CD4-positive, alpha-beta T cell treated with Interleukin-17A for 1 hour (primary cell): ENCODE measurements around the gene ITFG1.
"Not testable (repeated sequence)": the region's sequence is repeated elsewhere in the genome, so short reads cannot be mapped to it uniquely, and the experiment has no call there.

ENCODE experiments used
- DNase-seq: peaks from one replicate; pipeline ENCODE4 v3.0.0-alpha.2; 2020

Gene ITFG1

GRCh38 chr16:47230296-47230695 lies 230.6 kb downstream of the ITFG1 start:
- no peak for DNase-seq

DNA sequence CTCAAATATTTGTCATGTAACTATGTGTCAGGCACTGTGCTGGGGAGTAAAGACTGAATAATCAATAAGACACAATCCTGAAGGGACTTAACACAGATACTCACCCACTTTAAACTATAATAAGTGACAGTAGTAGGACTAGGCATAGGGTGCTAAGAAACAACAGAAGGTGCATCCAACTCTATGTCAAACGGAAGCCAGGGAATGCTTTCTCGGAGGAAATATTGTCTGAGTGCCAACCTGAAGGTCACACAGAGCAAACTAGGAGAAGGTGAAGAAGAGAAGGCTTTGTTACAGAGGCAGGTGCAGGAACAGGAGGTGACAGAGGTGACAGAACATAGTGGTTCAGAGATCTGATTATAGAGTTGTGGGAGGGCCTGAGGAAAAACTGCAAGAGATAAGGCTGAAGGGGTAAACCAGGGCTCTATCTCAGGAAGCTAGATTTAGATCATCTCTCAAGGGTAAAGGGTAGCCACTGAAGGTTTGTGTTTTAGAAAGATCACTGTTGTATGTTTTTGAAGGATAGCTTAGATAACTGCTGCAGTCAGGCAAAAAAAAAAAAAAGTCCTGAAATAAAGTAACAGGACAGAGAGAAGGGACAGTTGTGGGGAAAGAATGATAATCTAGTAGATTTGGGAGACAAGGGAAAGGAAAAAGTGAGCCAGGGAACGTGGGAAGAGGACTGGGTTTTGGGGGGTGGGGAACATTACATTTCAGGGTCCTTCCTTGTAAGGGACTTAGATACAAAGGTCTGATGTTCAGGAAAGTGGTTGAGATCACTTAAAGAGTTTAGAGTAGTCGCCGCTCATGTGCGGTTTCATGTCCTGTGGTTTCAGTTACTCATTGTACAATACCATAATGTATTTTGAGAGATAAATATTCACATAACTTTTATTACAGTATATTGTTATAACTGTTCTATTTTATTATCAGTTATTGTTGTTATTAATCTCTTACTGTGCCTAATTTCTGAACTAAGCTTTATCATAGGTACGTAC lies 231.5 kb downstream of the ITFG1 start:
- DNase-seq, result no peak

DNA sequence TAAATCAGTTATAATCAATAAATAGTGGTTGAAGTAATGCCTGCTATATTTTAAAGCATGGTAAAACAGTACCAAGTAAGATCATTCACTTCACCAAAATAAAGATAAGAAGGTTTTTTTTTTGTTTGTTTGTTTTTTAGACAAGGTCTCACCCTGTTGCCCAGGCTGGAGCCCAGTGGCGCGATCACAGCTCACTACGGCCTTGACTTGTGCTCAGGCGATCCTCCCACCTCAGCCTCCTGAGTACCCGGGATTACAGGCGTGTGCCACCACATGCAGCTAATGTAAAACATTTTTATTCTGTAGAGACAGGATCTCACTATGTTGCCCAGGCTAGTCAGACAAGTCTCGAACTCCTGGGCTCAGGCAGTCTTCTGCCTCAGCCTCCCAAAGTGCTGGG lies 232.6 kb downstream of the ITFG1 start:
- no peak for DNase-seq

DNA sequence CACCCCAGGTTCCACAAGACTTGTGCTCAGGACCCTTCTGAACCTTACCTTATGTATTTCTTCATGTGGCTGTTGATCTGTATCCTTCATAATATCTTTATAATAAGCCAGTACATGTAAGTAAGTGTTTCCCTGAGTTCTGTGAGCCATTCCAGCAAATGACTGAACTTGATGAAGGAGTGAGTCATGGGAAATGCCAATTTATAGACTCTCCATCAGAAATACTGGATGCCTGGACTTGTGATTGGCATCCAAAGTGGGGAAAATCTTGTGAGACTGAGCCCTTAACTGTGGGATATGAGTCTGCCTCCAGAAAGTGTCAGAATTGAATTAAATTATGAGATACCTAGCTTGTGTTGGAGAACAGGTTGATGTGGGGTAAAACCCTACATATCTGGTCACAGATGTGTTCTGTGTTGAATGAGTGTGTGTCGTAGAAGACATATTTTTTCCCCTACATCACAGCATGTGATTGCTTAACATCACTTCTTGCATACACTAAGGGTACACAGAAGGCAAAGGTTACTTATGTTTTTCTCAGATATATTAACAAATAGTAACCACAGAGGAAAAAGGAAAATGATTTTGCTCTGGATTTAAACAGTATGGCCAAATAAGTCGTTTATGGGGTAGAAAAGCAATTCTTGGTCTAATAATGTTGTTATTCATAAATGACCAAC lies 247.0 kb downstream of the ITFG1 start:
- no peak for DNase-seq

GRCh38 chr16:47211218-47211617 lies 249.6 kb downstream of the ITFG1 start:
- no peak for DNase-seq

DNA sequence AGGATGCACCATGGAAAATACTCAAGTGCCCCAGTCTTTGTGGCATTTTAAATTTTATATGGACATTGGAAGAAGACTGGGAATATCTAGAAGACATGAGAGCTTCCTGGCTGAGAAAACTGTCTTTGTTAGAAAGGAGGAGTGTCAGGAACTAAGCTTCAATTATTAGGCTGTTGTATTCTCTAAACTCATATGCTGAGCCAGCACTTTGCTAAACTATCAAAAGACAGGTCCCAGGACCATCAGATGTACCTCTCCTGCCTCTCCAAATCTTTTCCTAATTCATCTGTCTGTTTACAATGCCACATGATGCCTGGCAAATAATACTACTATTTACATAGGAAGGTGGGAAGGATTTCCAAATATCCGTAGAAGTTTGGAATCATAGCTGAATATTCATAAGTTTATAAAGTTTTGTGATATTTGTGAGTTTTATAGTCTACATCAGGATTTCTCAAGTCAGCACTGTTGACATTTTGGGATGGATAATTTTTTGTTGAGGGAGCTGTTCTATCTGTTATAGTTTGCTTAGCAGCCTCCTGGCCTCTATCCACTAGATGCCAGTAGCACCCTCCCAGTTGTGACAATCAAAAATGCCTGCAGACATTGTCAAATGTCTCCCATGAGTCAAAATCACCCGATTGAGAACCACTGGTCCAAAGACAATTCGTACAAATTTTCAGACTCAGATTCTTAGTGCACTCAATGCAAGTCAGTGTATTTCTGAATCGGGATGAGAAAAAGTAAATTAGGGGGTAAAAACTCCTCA lies 255.9 kb downstream of the ITFG1 start:
- no peak for DNase-seq

GRCh38 chr16:47203433-47203832 lies 257.4 kb downstream of the ITFG1 start:
- not testable (repeated sequence) for DNase-seq

GRCh38 chr16:47198180-47198575 lies 262.7 kb downstream of the ITFG1 start:
- no peak for DNase-seq

DNA sequence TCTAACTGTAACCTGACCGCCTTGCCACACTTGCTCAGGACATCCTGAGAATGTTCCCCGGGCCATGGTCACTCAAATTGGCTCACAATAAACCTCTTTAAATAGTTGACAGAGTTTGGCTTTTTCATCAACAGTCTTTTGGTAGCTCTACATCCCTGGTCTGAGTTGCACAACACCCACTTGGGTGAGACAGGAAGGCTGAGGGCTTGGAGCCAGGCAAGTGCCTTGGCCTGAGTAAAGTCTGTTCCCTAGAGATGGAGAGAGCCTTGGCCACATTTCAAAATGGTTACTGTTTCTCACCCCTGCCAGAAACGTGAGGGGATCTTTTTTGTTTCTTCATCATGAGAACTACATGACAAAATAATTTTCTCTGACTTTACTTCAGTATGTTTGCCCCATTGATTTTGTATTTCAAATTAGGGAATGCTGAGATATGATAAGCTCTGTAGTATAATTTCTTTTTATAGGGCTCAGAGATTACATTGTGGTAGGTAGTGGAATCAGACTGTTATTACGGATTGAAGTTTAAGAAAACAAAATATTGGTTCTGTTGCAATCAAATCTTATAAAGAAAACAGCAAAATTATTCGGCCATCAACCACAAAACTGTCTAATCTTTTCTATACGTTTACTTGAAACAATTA lies 263.2 kb downstream of the ITFG1 start:
- no peak for DNase-seq

- DNase-seq, result no peak
Measured at GRCh38 chr16:47196457-47196856, 264.4 kb downstream of the ITFG1 start.

- DNase-seq, result no peak
Measured at GRCh38 chr16:47182318-47182717, 278.5 kb downstream of the ITFG1 start.

DNA sequence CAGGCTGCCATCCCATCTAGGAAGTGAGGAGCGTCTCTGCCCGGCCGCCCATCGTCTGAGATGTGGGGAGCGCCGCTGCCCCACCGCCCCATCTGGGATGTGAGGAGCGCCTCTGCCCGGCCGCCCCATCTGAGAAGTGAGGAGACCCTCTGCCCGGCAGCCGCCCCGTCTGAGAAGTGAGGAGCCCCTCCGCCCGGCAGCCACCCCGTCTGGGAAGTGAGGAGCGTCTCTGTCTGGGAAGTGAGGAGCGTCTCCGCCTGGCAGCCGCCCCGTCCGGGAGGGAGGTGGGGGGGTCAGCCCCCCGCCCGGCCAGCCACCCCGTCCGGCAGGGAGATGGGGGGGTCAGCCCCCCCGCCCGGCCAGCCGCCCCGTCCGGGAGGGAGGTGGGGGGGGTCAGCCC lies 279.8 kb downstream of the ITFG1 start:
- DNase-seq, result not testable (repeated sequence)

GRCh38 chr16:47180073-47180472 lies 280.8 kb downstream of the ITFG1 start:
- DNase-seq, result no peak

DNA sequence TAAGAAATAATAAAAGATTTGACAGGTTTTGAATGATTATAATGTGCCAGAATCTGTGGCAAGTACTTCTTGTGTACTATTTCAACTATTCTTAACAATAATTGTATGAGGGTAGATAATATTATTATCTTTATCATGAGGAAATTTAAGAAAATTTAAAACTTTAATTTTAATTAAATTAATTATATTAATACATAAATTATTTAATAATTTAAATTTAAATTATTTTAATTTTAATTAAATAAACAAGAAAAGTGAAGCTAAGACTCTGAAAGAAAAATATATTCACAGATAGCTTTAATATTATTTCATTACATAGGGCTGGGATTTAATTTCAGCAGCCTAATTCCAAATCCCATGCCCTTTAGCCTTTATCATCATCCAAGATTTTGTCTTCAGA lies 285.7 kb downstream of the ITFG1 start:
- DNase-seq, result no peak

DNA sequence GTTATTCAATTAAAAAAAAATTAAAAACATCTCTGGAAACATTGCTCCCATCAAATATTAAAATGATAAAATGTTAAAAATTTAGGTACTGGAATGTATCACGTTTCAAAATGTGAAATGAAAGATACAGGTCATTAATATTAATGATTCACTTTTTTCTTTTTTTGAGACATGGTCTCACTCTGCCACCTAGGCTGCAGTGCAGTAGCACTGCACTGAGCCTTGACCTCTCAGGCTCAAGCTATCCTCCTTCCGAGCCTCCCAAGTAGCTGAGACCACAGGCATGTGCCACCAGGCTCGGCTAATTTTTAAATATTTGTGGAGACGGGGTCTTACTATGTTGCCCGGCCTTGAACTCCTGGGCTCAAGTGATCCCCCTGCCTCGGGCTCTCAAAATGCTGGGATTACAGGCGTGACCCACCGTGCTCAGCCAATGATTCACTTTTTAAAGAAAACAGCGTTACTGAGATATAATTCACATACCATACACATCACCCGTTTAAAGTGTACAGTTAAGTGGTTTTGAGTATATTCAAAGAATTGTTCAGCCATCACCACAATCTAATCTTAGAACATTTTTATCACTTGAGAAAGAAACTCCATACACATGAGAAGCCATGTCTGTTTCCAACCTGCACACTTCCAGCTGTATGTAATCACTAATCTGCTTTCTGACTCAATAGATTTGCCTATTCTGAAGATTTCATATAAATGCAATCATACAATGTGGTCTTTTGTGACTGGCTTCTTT lies 298.0 kb downstream of the ITFG1 start:
- no peak for DNase-seq

- DNase-seq, result no peak
Measured at GRCh38 chr16:47161464-47161863, 299.4 kb downstream of the ITFG1 start.

- DNase-seq, result no peak
Measured at GRCh38 chr16:47160422-47160821, 300.4 kb downstream of the ITFG1 start.

GRCh38 chr16:47158992-47159391 lies 301.9 kb downstream of the ITFG1 start:
- no peak for DNase-seq

DNA sequence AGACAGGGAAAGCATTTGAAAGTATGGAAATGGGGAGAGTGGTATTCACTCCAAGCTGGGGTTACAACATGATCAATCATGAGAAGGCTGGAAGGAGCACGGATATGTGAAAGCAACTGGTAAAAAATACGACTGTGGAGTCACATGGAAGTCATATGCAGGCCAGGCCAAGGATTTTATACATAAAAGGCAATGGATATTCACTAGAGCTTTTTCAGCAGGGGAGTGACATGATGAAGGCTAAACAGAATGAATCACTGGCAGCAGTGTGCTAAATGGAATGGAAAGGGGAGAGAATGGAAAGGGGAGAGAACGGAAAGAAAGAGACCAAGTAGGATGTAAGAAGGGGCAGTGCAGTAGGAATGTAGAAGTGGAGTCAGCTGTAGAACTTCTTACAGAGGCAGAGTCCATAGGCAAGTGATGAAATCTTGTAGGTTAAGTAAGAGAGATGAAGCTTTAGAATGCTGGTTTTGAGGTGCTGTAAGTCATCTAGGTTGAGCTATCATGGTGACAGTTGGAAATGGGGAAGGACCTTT lies 304.1 kb downstream of the ITFG1 start:
- no peak for DNase-seq

- DNase-seq, result not testable (repeated sequence)
Measured at GRCh38 chr16:47152501-47152900, 308.4 kb downstream of the ITFG1 start.

DNA sequence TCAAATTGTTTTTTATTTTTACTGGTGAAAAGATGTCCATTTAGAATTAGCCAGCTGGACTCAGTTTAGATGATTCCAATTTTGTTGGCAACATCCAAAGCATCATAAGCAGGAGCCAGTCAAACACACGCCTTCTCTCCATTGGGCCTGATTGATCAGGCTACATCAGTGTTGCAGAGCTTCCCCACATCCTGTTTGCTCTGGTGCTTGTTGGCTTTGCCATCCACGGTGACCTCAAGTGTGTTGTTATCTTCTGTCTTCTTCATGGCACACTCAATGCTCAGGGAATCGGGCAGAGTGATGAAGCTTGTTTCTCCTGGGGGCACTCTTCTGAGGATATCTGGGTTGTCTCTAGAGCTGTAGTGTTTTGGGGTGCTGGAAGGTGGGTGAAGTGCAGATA lies 310.8 kb downstream of the ITFG1 start:
- no peak for DNase-seq

DNA sequence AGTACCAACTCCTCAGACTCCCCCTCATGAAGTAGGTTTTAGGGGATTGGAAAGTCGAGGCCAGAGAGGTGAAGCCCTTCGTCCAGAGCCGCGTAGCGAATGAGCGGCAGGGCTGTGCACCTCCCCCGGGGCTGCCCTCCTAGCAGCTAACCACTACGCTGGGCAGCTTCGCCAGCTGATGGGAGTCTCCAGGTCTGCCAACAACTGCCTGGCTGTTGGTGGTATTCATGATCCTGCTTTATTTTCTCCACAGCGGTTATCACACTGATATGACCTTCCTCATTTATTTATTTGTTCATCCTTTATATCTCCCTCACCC lies 316.3 kb downstream of the ITFG1 start:
- no peak for DNase-seq
